Naive B cell (primary cell): ENCODE measurements around the gene CA7. TPM values are rescaled to one million over a fixed set of nuclear protein-coding genes. Genes with fewer than 3 reads are reported as not detected.
"Not testable (repeated sequence)": the region's sequence is repeated elsewhere in the genome, so short reads cannot be mapped to it uniquely, and the experiment has no call there.

Source experiments
- ATAC-seq, 2 donors: fragments of 150-1000 bp; cut with Tn5 transposase; 2 replicates each; pipeline ENCODE4 v1.10.0; 2021; ENCODE audit warnings: low read depth in 2 of 2, mild to moderate bottlenecking in 2 of 2, moderate library complexity in 2 of 2
- DNase-seq: peaks from one replicate; pipeline ENCODE4 v3.0.0; 2022
- H3K27ac Mint-ChIP-seq, 6 donors: one replicate each; pipeline ENCODE4 v1.8.0; 2020 to 2022; ENCODE audit warnings: mild to moderate bottlenecking in 6 of 6, mixed read lengths in 6 of 6, moderate library complexity in 5 of 6, inconsistent platforms in 2 of 6
- H3K27me3 Mint-ChIP-seq, 3 donors: one replicate each; pipeline ENCODE4 v1.8.0; 2021 to 2022; ENCODE audit warnings: mixed read lengths in 3 of 3, mild to moderate bottlenecking in 1 of 3
- H3K36me3 Mint-ChIP-seq, 2 donors: one replicate each; pipeline ENCODE4 v1.8.0; 2020 to 2022; ENCODE audit warnings: mixed read lengths in 2 of 2, inconsistent platforms in 1 of 2, mild to moderate bottlenecking in 1 of 2
- H3K4me1 Mint-ChIP-seq, 3 donors: one replicate each; pipeline ENCODE4 v1.8.0; 2020 to 2022; ENCODE audit warnings: mixed read lengths in 3 of 3, inconsistent platforms in 1 of 3, mild to moderate bottlenecking in 1 of 3, moderate library complexity in 1 of 3
- H3K4me3 Mint-ChIP-seq, 8 donors: one replicate each; pipeline ENCODE4 v1.8.0; 2020 to 2022; ENCODE audit warnings: mild to moderate bottlenecking in 8 of 8, mixed read lengths in 8 of 8, moderate library complexity in 8 of 8, inconsistent platforms in 2 of 8
- H3K9me3 Mint-ChIP-seq, 7 donors: one replicate each; pipeline ENCODE4 v1.8.0; 2020 to 2022; ENCODE audit warnings: mixed read lengths in 7 of 7, mild to moderate bottlenecking in 5 of 7, inconsistent platforms in 2 of 7, moderate library complexity in 1 of 7
- polyA plus RNA-seq, 6 donors: library from polyadenylated mRNA; unstranded; fragments of 300-500 nt; fragmentation: Illumina TruSeq; gene quantifications; one replicate each; pipeline ENCODE4 v1.2.3, GENCODE V29; 2021; ENCODE audit warnings: low read depth in 6 of 6

The CA7 gene
- polyA plus RNA-seq, 6 donors from 2014 or later, result not detected

DNA sequence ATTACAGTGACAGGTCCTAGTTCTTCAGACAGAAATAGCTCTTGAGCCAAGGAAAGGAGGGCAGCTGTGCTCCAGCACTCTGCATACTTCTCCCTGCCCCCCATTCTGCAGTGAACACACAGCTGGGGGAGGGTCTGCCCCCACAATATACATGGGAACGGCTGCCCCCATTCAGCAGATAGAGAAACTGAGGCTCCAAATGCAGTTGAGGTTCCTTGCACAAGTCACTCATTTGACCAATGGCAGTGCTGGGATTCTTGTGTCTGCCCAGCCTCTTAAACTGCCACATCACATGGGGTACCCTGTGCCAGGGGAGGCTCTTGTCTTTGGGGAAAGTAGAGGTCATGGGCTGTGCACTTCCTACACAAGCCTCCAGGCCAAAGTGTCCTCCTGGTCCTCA is 25.2 kb downstream of the CA7 start:
- DNase-seq, result no peak
- Mint-ChIP-seq H3K36me3 (no peaks in the 10 kb centered on the region), H3K9me3 (no peaks in the 10 kb centered on the region), H3K27ac (no peak overlapping the region), H3K4me1 (peaks cover 17 to 22% (median 17%) of the 10 kb centered on the region in 3 donors), H3K27me3 (peaks cover 8 to 12% (median 8%) of the 10 kb centered on the region in 3 donors), H3K4me3 (no peak overlapping the region)
- ATAC-seq, result no peak

GRCh38 chr16:66871363-66871762 is 27.1 kb downstream of the CA7 start:
- Mint-ChIP-seq H3K4me3 (peak overlapping the region in 1 of 8 donors; percentile 33), H3K27ac (peak overlapping the region in 1 of 6 donors; percentile 30), H3K4me1 (peaks cover 17 to 22% (median 18%) of the 10 kb centered on the region in 3 donors)
- ATAC-seq, DNase-seq, H3K27me3 Mint-ChIP-seq, H3K36me3 Mint-ChIP-seq, H3K9me3 Mint-ChIP-seq: not testable (repeated sequence)

GRCh38 chr16:66871840-66872239 is 27.6 kb downstream of the CA7 start:
- Mint-ChIP-seq H3K27ac (peak overlapping the region in 1 of 6 donors; percentile 16), H3K9me3 (no peaks in the 10 kb centered on the region)

DNA sequence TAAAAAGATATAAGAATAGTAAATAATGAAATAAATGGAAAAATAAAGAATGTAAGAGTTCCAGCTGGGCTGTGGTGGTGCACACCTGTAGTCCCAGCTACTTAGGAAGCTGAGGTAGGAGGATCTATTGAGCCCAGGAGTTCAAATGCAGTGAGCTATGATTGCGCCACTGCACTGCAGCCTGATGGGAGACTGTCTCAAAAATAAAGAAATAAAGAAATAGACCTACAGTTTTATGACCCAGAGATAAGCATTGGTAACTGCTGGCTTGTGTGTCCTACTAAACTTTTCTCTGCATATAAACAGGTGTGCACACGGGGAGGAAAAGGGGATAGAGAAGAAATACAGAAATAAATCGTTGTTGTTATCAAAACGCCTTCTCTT is 28.3 kb downstream of the CA7 start:
- DNase-seq (no peak), ATAC-seq (no peak)
- Mint-ChIP-seq H3K27ac (no peak overlapping the region), H3K36me3 (no peaks in the 10 kb centered on the region), H3K9me3 (no peaks in the 10 kb centered on the region), H3K4me3 (peak overlapping the region in 7 of 8 donors; percentile 65 to 90 (median 76)), H3K4me1 (peaks cover 16 to 21% (median 18%) of the 10 kb centered on the region in 3 donors), H3K27me3 (peaks cover 6 to 8% (median 6%) of the 10 kb centered on the region in 3 donors)

More at GRCh38 chr16:66871840-66872239, 27.6 kb downstream of the CA7 start:
- DNase-seq, result no peak
- peaks cover 6 to 8% (median 8%) of the 10 kb centered on the region in 3 donors for H3K27me3 Mint-ChIP-seq
- peaks cover 17 to 22% (median 18%) of the 10 kb centered on the region in 3 donors for H3K4me1 Mint-ChIP-seq
- H3K36me3 Mint-ChIP-seq, result no peaks in the 10 kb centered on the region
- peak overlapping the region in 2 of 8 donors; percentile 18 to 33 for H3K4me3 Mint-ChIP-seq
- no peak for ATAC-seq

DNA sequence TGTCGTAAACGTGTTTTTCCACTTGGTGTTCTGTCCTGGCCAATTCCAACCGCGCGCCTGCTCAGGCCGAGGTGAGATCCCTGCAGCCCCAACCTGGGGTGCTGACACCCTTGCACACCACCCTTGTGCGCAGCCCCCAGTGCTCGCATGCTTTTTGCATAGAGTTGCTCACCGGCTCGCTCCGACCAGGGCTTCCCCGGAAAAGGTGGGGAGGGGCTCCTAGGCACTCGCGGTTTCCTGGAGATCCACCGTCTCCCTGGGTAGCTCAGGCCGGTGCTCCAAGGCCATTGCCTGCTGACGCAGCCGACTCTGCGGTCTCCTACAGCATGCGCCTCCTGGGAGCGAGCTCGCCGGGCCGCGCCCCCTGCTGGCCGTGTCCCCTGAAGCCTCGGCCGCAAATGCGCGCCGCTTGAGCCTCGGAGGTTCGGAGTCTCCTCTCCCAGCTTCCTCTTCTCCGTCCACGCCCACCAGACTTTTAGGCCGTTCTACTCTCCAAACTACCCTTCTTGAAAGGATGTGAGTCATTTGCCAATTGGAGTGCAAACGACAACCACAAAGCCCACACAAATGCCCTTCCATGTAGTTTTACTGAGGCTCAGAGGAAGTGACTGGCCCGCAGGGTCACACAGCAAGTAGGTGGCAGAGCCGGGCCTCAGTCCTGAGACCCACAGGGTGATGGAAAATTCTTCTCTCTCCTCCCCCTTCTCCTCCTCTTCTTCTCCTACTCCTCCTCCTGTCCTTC is 28.9 kb downstream of the CA7 start:
- H3K4me1 Mint-ChIP-seq, result peaks cover 12 to 16% (median 16%) of the 10 kb centered on the region in 3 donors
- ATAC-seq (peak; percentile 91 to 92), DNase-seq (peak; percentile 80)
- H3K27ac Mint-ChIP-seq, result peak overlapping the region in 3 of 6 donors; percentile 22 to 54 (median 41)
- no peaks in the 10 kb centered on the region for H3K9me3 Mint-ChIP-seq
- H3K36me3 Mint-ChIP-seq, result no peaks in the 10 kb centered on the region
- H3K27me3 Mint-ChIP-seq, result peaks cover 0 to 3% (median under 1%) of the 10 kb centered on the region in 3 donors
- peak overlapping the region; percentile 65 to 90 (median 81) for H3K4me3 Mint-ChIP-seq

GRCh38 chr16:66873685-66874055 is 29.5 kb downstream of the CA7 start:
- peaks cover 0 to 3% (median 0%) of the 10 kb centered on the region in 3 donors for H3K27me3 Mint-ChIP-seq
- H3K36me3 Mint-ChIP-seq, result no peaks in the 10 kb centered on the region
- peak overlapping the region in 2 of 8 donors; percentile 62 to 65 for H3K4me3 Mint-ChIP-seq
- ATAC-seq (no peak), DNase-seq (no peak)
- H3K9me3 Mint-ChIP-seq, result no peaks in the 10 kb centered on the region
- H3K27ac Mint-ChIP-seq, result peak overlapping the region in 1 of 6 donors; percentile 41
- H3K4me1 Mint-ChIP-seq, result peaks cover 12 to 20% (median 16%) of the 10 kb centered on the region in 3 donors

GRCh38 chr16:66874079-66874775 is 30.0 kb downstream of the CA7 start:
- no peaks in the 10 kb centered on the region for H3K36me3 Mint-ChIP-seq
- H3K9me3 Mint-ChIP-seq, result no peaks in the 10 kb centered on the region
- H3K27ac Mint-ChIP-seq, result peak overlapping the region in 2 of 6 donors; percentile 36 to 81
- peaks cover 0 to 3% (median 0%) of the 10 kb centered on the region in 3 donors for H3K27me3 Mint-ChIP-seq
- DNase-seq (no peak), ATAC-seq (no peak)
- peak overlapping the region in 3 of 8 donors; percentile 43 to 62 (median 52) for H3K4me3 Mint-ChIP-seq
- peaks cover 12 to 20% (median 16%) of the 10 kb centered on the region in 3 donors for H3K4me1 Mint-ChIP-seq

GRCh38 chr16:66878067-66878466 is 33.9 kb downstream of the CA7 start:
- no peak for ATAC-seq
- Mint-ChIP-seq H3K36me3 (no peaks in the 10 kb centered on the region), H3K4me3 (peak overlapping the region in 3 of 8 donors; percentile 42 to 79 (median 51)), H3K9me3 (no peaks in the 10 kb centered on the region), H3K4me1 (peaks cover 20 to 31% (median 22%) of the 10 kb centered on the region in 3 donors), H3K27ac (peak overlapping the region in 1 of 6 donors; percentile 57), H3K27me3 (peaks cover 0 to under 1% (median 0%) of the 10 kb centered on the region in 3 donors)
- DNase-seq, result no peak

DNA sequence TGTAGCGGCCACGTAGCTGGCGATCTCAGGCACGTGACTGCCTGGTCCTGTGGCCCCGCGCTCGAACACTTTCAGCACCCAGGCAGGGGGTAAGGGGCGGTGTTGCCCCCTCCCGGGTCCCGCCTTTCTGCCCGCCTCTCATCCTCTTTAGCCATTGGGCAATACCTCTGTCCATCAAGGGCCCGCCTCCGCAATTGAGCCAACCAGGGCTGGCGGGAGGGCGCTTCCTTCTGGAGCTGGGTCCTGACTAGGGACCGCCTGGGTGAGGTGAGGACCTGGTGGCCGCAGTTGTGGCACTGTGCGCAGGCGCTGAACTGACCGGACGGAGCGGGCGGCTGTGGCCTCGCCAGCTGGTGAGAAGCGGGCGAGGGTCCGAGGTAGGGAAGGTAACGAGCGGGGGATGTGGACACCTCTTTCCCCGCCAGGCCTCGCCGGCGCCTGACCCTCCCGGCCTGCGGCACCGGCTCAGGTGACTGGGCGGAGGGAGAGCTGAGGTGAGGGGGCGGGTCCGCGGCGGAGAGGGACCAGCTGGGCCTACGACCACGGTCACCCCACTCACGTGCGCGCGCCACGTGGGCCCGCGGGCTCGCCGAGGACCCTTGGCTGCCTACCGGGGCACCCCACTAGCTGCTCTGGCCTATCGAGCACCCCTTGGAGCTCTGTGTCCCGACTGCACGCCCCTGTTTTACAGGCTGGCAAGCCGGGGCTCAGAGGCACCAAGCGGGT is 36.2 kb downstream of the CA7 start, which contains the start of gene PDP2:
PDP2 (plus strand) TSS at position 228 of the 726 bp plus-strand sequence. CDS start 3,770 bp downstream, outside the sequence.
- Mint-ChIP-seq H3K4me3 (peak within 1 kb of the TSS; percentile 91 to 99 (median 98)), H3K27ac (peak within 1 kb of the TSS; percentile 76 to 96 (median 92)), H3K27me3 (no peaks in the 10 kb centered on the region), H3K9me3 (no peaks in the 10 kb centered on the region), H3K4me1 (peaks cover 12 to 21% (median 15%) of the 10 kb centered on the region in 3 donors), H3K36me3 (peaks cover 0 to 1% of the 10 kb centered on the region in 2 donors)
- peak; percentile 98 to 99 for ATAC-seq
- DNase-seq, result peak; percentile 89

DNA sequence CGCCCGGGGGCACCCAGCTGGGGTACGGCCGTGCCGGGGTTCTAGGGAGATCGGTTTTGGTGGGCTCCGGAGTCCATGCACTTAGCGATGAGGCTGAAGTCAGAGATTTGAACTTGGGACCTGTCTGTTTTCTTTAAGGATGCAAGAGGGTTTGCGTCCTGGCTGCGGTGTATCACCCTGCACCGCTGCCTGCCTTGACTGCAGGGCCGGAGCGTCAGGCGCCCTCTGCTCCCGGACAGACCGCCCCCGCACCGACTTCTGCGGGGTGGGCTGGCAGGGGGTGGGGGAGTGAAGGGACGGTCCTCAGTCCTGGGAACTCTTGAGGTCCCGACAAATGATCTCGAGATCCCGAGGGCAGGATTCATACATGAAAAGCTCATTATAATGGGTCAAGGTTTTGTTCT is 36.8 kb downstream of the CA7 start:
- Mint-ChIP-seq H3K9me3 (no peaks in the 10 kb centered on the region), H3K4me1 (peaks cover 12 to 21% (median 18%) of the 10 kb centered on the region in 3 donors), H3K36me3 (peaks cover 0 to 7% of the 10 kb centered on the region in 2 donors), H3K4me3 (peak overlapping the region; percentile 75 to 99 (median 96)), H3K27ac (no peak overlapping the region), H3K27me3 (no peaks in the 10 kb centered on the region)
- ATAC-seq (no peak), DNase-seq (no peak)

- peaks cover 12 to 21% (median 18%) of the 10 kb centered on the region in 3 donors for H3K4me1 Mint-ChIP-seq
These were observed 37.3 kb downstream of the CA7 start for GRCh38 chr16:66881560-66881959.

GRCh38 chr16:66881964-66882508 is 37.8 kb downstream of the CA7 start:
- H3K9me3 Mint-ChIP-seq, result no peaks in the 10 kb centered on the region
- H3K4me1 Mint-ChIP-seq, result peaks cover 12 to 21% (median 18%) of the 10 kb centered on the region in 3 donors
- peaks cover 0 to 7% of the 10 kb centered on the region in 2 donors for H3K36me3 Mint-ChIP-seq
- no peak overlapping the region for H3K27ac Mint-ChIP-seq
- peak overlapping the region in 7 of 8 donors; percentile 35 to 95 (median 54) for H3K4me3 Mint-ChIP-seq
- DNase-seq, result no peak
- H3K27me3 Mint-ChIP-seq, result no peaks in the 10 kb centered on the region
- no peak for ATAC-seq

More at GRCh38 chr16:66881560-66881959, 37.3 kb downstream of the CA7 start:
- Mint-ChIP-seq H3K27me3 (no peaks in the 10 kb centered on the region), H3K36me3 (peaks cover 0 to 7% of the 10 kb centered on the region in 2 donors), H3K4me3 (peak overlapping the region; percentile 9 to 96 (median 74)), H3K9me3 (no peaks in the 10 kb centered on the region), H3K27ac (peak overlapping the region in 1 of 6 donors; percentile 72)
- no peak for DNase-seq
- no peak for ATAC-seq
